HFFc6 (cell line): ENCODE data around the gene ISM1. TPM values are rescaled to one million over a fixed set of nuclear protein-coding genes. Genes with fewer than 3 reads are reported as not detected.

Experiments used
- DNase-seq: peaks from one replicate; pipeline ENCODE4 v3.0.0-alpha.2; 2018
- H3K27ac Mint-ChIP-seq: 2 replicates; pipeline ENCODE4 v1.8.0; 2020; ENCODE audit warnings: mild to moderate bottlenecking, mixed read lengths
- H3K27me3 Mint-ChIP-seq: 2 replicates; pipeline ENCODE4 v1.8.0; 2021; ENCODE audit warnings: mild to moderate bottlenecking, moderate library complexity, mixed read lengths; ENCODE audit not compliant: insufficient read depth
- H3K36me3 Mint-ChIP-seq: 2 replicates; pipeline ENCODE4 v1.8.0; 2021; ENCODE audit warnings: low read depth, mixed read lengths
- H3K4me1 Mint-ChIP-seq: 2 replicates; pipeline ENCODE4 v1.8.0; 2020; ENCODE audit warnings: low read depth, mixed read lengths
- H3K4me3 Mint-ChIP-seq: 2 replicates; pipeline ENCODE4 v1.8.0; 2020; ENCODE audit warnings: mild to moderate bottlenecking, moderate library complexity, mixed read lengths
- H3K9me3 Mint-ChIP-seq: 2 replicates; pipeline ENCODE4 v1.8.0; 2020; ENCODE audit warnings: mild to moderate bottlenecking, mixed read lengths
- CTCF ChIP-seq: fragments of 200-600 bp; sonication (generic); IDR thresholded peaks from 2 replicates; pipeline ENCODE4 v1.5.0; 2021; ENCODE audit warnings: antibody characterized with exemption, mild to moderate bottlenecking
- total RNA-seq, 6 experiments: library from RNA; stranded (reverse); fragmentation: NEBNext Ultra II Directional; extraction: Animal tissue kit (Norgen Biotek cat#: 25700); gene quantifications; 2 replicates in 1 of 6; 3 replicates in 5 of 6; pipeline ENCODE4 v1.2.3, GENCODE V29; 2021

The ISM1 gene
- total RNA-seq, 6 experiments from 2014 or later, result 0.07 TPM; not detected in 5

GRCh38 chr20:13290724-13291123 lies 69.7 kb downstream of the ISM1 start:
- TF ChIP-seq CTCF, result no peak
- Mint-ChIP-seq H3K9me3 (peaks cover 27% of the 10 kb centered on the region), H3K4me3 (no peak overlapping the region), H3K27ac (no peak overlapping the region), H3K4me1 (no peaks in the 10 kb centered on the region), H3K27me3 (peaks cover 10% of the 10 kb centered on the region), H3K36me3 (no peaks in the 10 kb centered on the region)
- no peak for DNase-seq

GRCh38 chr20:13291157-13291556 lies 70.1 kb downstream of the ISM1 start:
- H3K9me3 Mint-ChIP-seq, result peaks cover 27% of the 10 kb centered on the region
- TF ChIP-seq CTCF, result no peak
- peaks cover 10% of the 10 kb centered on the region for H3K27me3 Mint-ChIP-seq
- no peak overlapping the region for H3K4me3 Mint-ChIP-seq
- no peaks in the 10 kb centered on the region for H3K36me3 Mint-ChIP-seq
- no peak overlapping the region for H3K27ac Mint-ChIP-seq
- no peaks in the 10 kb centered on the region for H3K4me1 Mint-ChIP-seq
- DNase-seq, result no peak

- peaks cover 18% of the 10 kb centered on the region for H3K9me3 Mint-ChIP-seq
- TF ChIP-seq CTCF, result no peak
- DNase-seq, result no peak
- no peaks in the 10 kb centered on the region for H3K4me1 Mint-ChIP-seq
- H3K27ac Mint-ChIP-seq, result no peak overlapping the region
- H3K36me3 Mint-ChIP-seq, result no peaks in the 10 kb centered on the region
- H3K27me3 Mint-ChIP-seq, result peaks cover 10% of the 10 kb centered on the region
- H3K4me3 Mint-ChIP-seq, result no peak overlapping the region
Measured at GRCh38 chr20:13292201-13292885, 71.3 kb downstream of the ISM1 start.

GRCh38 chr20:13294522-13294921 lies 73.4 kb downstream of the ISM1 start:
- H3K27ac Mint-ChIP-seq, result no peak overlapping the region
- no peak for DNase-seq
- peaks cover 8% of the 10 kb centered on the region; the same call in 1 of the 2 replicates for H3K27me3 Mint-ChIP-seq
- H3K4me3 Mint-ChIP-seq, result no peak overlapping the region
- peaks cover 11% of the 10 kb centered on the region for H3K9me3 Mint-ChIP-seq
- no peak for TF ChIP-seq CTCF
- H3K36me3 Mint-ChIP-seq, result no peaks in the 10 kb centered on the region
- no peaks in the 10 kb centered on the region for H3K4me1 Mint-ChIP-seq

- TF ChIP-seq CTCF, result no peak
- Mint-ChIP-seq H3K27me3 (peaks cover 6% of the 10 kb centered on the region; the same call in 1 of the 2 replicates), H3K36me3 (no peaks in the 10 kb centered on the region), H3K4me1 (no peaks in the 10 kb centered on the region), H3K27ac (no peak overlapping the region), H3K9me3 (peaks cover 5% of the 10 kb centered on the region), H3K4me3 (no peak overlapping the region)
- no peak for DNase-seq
Measured at GRCh38 chr20:13295637-13296036, 74.6 kb downstream of the ISM1 start.
